Caco-2 (cell line): Measurements from ENCODE around the gene GALNT1. TPM values are rescaled to one million over a fixed set of nuclear protein-coding genes. Genes with fewer than 3 reads are reported as not detected.

Source experiments
- BruUV-seq: library from RNA; stranded (reverse); fragments of 400-500 nt; replicated peaks from 2 replicates; lab custom pipeline; 2021; lab: Mats Ljungman, UMichigan
- CTCF ChIA-PET: fragments of 300-600 bp; sonication (Branson Sonifier 250); formaldehyde crosslinking; loops from one replicate; lab custom pipeline; 2022; ENCODE audit warnings: antibody characterized with exemption; lab: Charles Lee
- POLR2A ChIA-PET: fragments of 300-600 bp; sonication (Branson Sonifier 250); formaldehyde crosslinking; loops from one replicate; lab custom pipeline; 2022; ENCODE audit warnings: antibody characterized with exemption; lab: Charles Lee
- DNase-seq, 2 experiments: peaks; one replicate each; pipeline versions ENCODE4 v3.0.0 to v3.0.0-alpha.2; 2020 to 2022
- H3K27me3 ChIP-seq: replicated peaks from 2 replicates; pipeline ENCODE4 v1.6.0; 2011; ENCODE audit warnings: low read length; ENCODE audit not compliant: control insufficient read depth, insufficient read depth
- H3K36me3 ChIP-seq: 2 replicates; pipeline ENCODE4 v1.5.1; 2011; ENCODE audit warnings: low read length; ENCODE audit not compliant: control insufficient read depth, insufficient read depth
- H3K4me1 ChIP-seq: fragments of 250-450 bp; sonication (Bioruptor Pico); 2 replicates; pipeline ENCODE4 v1.5.1; 2020; ENCODE audit warnings: mild to moderate bottlenecking
- H3K4me3 ChIP-seq: 2 replicates; pipeline ENCODE4 v1.5.1; 2011; ENCODE audit warnings: low read depth, mild to moderate bottlenecking, control low read depth, low read length
- H3K9me3 ChIP-seq: fragments of 250-450 bp; sonication (Bioruptor Pico); 2 replicates; pipeline ENCODE4 v1.5.1; 2020; ENCODE audit warnings: mild to moderate bottlenecking, moderate library complexity
- H3K27ac Mint-ChIP-seq: one replicate; pipeline ENCODE4 v1.8.0; 2022; ENCODE audit warnings: mixed read lengths; ENCODE audit not compliant: unreplicated experiment
- H3K27me3 Mint-ChIP-seq: one replicate; pipeline ENCODE4 v1.8.0; 2022; ENCODE audit warnings: mixed read lengths; ENCODE audit not compliant: insufficient read depth, unreplicated experiment
- H3K36me3 Mint-ChIP-seq: one replicate; pipeline ENCODE4 v1.8.0; 2022; ENCODE audit warnings: mild to moderate bottlenecking, mixed read lengths; ENCODE audit not compliant: insufficient read depth, unreplicated experiment
- H3K4me1 Mint-ChIP-seq: one replicate; pipeline ENCODE4 v1.8.0; 2022; ENCODE audit warnings: low read depth, mixed read lengths; ENCODE audit not compliant: unreplicated experiment
- H3K4me3 Mint-ChIP-seq: one replicate; pipeline ENCODE4 v1.8.0; 2022; ENCODE audit warnings: mild to moderate bottlenecking, moderate library complexity, mixed read lengths; ENCODE audit not compliant: unreplicated experiment
- H3K9me3 Mint-ChIP-seq: one replicate; pipeline ENCODE4 v1.8.0; 2022; ENCODE audit warnings: mixed read lengths; ENCODE audit not compliant: unreplicated experiment
- intact Hi-C: fragments of 100-400 bp; cut with micrococcal nuclease; formaldehyde crosslinking; loops from one replicate; pipeline ENCODE4 v1.10.0; 2022; ENCODE audit not compliant: unreplicated experiment
- total RNA-seq: library from RNA; stranded (reverse); gene quantifications from 2 replicates; pipeline ENCODE4 v1.2.3, GENCODE V29; 2022
- TF ChIP-seq, protein P1 (sequence below), 2 experiments: fragments of 200-600 bp in 1 of 2; IDR thresholded peaks; 1 replicate in 1 of 2; 2 replicates in 1 of 2; pipeline versions ENCODE4 v1.5.1 to v1.8.0; 2011 to 2022; ENCODE audit warnings: antibody characterized with exemption in 1 of 2, control low read depth in 1 of 2, inconsistent platforms in 1 of 2, low read depth in 1 of 2, low read length in 1 of 2, mild to moderate bottlenecking in 1 of 2, moderate library complexity in 1 of 2; ENCODE audit not compliant: insufficient read depth in 1 of 2, severe bottlenecking in 1 of 2, unreplicated experiment in 1 of 2

GALNT1 gene
- total RNA-seq, 1 experiment from 2014 or later, result 53.6 TPM

DNA sequence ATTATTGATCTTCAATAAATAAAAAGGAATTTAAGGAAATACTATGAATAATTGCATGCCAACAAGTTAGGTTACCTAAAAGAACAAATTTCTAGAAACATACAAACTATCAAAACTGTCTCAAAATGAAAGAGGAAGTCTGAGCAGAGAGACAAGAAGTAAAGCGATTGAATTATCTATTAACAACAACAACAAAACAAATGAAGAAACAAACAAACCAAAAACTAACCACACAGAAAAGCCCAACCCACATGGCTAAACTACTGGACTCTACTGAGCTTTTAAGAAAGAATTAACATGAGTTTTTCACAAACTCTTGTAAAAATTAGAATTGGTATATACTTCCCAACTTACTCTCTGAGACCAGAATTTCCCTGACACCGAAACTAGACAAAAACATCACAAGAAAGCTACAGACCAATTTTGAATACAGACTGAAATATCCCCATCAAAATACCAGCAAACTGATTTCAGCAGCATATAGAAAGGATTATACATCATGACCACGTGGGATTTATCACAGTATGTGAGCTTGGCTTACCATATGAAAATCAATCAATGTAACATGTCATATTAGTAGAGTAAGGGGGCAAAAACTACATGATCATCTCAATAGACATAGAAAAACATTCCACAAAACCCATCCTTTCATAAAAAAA is 16.6 kb upstream of the GALNT1 start:
- no peaks in the 10 kb centered on the region for H3K4me1 Mint-ChIP-seq
- H3K4me1 ChIP-seq, result peaks cover under 1% of the 10 kb centered on the region; the same call in 1 of the 2 replicates
- no peak overlapping the region for H3K27ac Mint-ChIP-seq
- no peaks in the 10 kb centered on the region for H3K27me3 Mint-ChIP-seq
- ChIA-PET POLR2A (no interaction called here), CTCF (no interaction called here)
- H3K4me3 Mint-ChIP-seq, result no peak overlapping the region
- no peaks in the 10 kb centered on the region for H3K27me3 ChIP-seq
- H3K4me3 ChIP-seq, result no peak overlapping the region
- no peaks in the 10 kb centered on the region for H3K9me3 ChIP-seq
- no TSS peak for BruUV-seq
- no peaks in the 10 kb centered on the region for H3K36me3 ChIP-seq
- TF ChIP-seq, protein P1, sequence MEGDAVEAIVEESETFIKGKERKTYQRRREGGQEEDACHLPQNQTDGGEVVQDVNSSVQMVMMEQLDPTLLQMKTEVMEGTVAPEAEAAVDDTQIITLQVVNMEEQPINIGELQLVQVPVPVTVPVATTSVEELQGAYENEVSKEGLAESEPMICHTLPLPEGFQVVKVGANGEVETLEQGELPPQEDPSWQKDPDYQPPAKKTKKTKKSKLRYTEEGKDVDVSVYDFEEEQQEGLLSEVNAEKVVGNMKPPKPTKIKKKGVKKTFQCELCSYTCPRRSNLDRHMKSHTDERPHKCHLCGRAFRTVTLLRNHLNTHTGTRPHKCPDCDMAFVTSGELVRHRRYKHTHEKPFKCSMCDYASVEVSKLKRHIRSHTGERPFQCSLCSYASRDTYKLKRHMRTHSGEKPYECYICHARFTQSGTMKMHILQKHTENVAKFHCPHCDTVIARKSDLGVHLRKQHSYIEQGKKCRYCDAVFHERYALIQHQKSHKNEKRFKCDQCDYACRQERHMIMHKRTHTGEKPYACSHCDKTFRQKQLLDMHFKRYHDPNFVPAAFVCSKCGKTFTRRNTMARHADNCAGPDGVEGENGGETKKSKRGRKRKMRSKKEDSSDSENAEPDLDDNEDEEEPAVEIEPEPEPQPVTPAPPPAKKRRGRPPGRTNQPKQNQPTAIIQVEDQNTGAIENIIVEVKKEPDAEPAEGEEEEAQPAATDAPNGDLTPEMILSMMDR (IDR thresholded peaks at IDR 0.05; ENCODE audit: insufficient read depth in 1 of 2, low read depth in 1 of 2, low read length in 1 of 2, severe bottlenecking in 1 of 2, unreplicated experiment in 1 of 2), result no peak
- no peaks in the 10 kb centered on the region for H3K9me3 Mint-ChIP-seq
- intact Hi-C loops, result no loop called here
- H3K36me3 Mint-ChIP-seq, result no peaks in the 10 kb centered on the region
- no peak for DNase-seq

DNA sequence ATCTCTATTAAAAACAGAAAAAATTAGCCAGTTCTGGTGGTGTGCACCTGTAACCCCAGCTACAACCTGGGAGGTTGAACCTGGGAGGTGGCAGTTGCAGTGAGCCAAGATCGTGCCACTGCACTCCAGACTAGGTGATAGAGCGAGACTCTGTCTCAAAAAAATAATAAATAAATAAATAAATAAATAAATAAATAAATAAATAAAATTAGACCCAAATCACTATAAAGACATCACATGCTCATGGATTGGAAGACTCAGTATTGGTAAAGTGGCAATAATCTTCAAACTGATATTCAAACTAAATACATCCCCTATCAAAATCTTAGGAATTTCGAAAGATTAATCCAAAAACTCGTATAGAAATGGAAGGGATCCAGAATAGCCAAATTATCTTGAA is 15.5 kb upstream of the GALNT1 start:
- no peak for DNase-seq
- TF ChIP-seq, protein P1 (IDR thresholded peaks at IDR 0.05; ENCODE audit: insufficient read depth in 1 of 2, low read depth in 1 of 2, low read length in 1 of 2, severe bottlenecking in 1 of 2, unreplicated experiment in 1 of 2), result no peak
- no TSS peak for BruUV-seq
- Mint-ChIP-seq H3K4me1 (no peaks in the 10 kb centered on the region), H3K4me3 (no peak overlapping the region), H3K36me3 (no peaks in the 10 kb centered on the region), H3K9me3 (no peaks in the 10 kb centered on the region), H3K27me3 (no peaks in the 10 kb centered on the region), H3K27ac (no peak overlapping the region)
- H3K27me3 ChIP-seq, result no peaks in the 10 kb centered on the region
- no peak overlapping the region for H3K4me3 ChIP-seq
- ChIA-PET POLR2A (no interaction called here), CTCF (no interaction called here)
- H3K9me3 ChIP-seq, result no peaks in the 10 kb centered on the region
- H3K36me3 ChIP-seq, result no peaks in the 10 kb centered on the region
- no peaks in the 10 kb centered on the region for H3K4me1 ChIP-seq
- intact Hi-C loops, result no loop called here

DNA sequence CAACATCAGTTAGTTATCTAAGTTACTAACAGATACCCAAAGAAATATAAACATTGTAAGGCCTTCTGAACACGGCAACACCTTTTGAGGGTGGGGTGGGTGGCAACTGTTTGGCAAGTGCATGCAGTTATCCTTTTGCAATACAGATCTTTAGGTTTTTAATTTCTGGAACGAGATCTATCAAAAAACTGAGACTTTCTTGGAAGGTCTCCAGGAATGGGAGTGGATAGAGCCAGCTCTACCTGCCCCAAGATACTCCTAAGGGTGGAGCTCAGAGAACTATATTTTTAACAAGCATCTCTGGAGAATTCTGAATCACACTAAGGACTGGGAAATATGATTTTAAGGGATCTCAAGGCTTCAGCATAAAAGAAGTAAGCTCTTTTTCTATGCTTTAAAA is 11.4 kb upstream of the GALNT1 start:
- no peaks in the 10 kb centered on the region for H3K9me3 ChIP-seq
- TF ChIP-seq, protein P1 (IDR thresholded peaks at IDR 0.05; ENCODE audit: insufficient read depth in 1 of 2, low read depth in 1 of 2, low read length in 1 of 2, severe bottlenecking in 1 of 2, unreplicated experiment in 1 of 2), result no peak
- Mint-ChIP-seq H3K27ac (no peak overlapping the region), H3K27me3 (no peaks in the 10 kb centered on the region), H3K4me3 (no peak overlapping the region), H3K9me3 (no peaks in the 10 kb centered on the region), H3K36me3 (no peaks in the 10 kb centered on the region), H3K4me1 (no peaks in the 10 kb centered on the region)
- ChIA-PET CTCF (no interaction called here), POLR2A (no interaction called here)
- H3K27me3 ChIP-seq, result no peaks in the 10 kb centered on the region
- H3K36me3 ChIP-seq, result no peaks in the 10 kb centered on the region
- no TSS peak for BruUV-seq
- DNase-seq, result no peak
- intact Hi-C loops, result no loop called here
- H3K4me3 ChIP-seq, result no peak overlapping the region
- H3K4me1 ChIP-seq, result no peaks in the 10 kb centered on the region
